K562 (cell line): ENCODE data around the gene IL20. TPM values are rescaled to one million over a fixed set of nuclear protein-coding genes. Genes with fewer than 3 reads are reported as not detected.
A peak's percentile ranks its signal among the peaks of the same experiment; 100 is the strongest.

Source experiments
- ETV5 ChIP-seq: sonication (generic); formaldehyde crosslinking; IDR thresholded peaks from 2 replicates; pipeline ENCODE4 v1.4.0; 2020; ENCODE audit warnings: low read depth, mild to moderate bottlenecking, missing genetic modification reagents
- HIVEP1 ChIP-seq: fragments of 250-450 bp; sonication (Bioruptor Pico); IDR thresholded peaks from 2 replicates; pipeline ENCODE4 v1.4.0; 2020; ENCODE audit warnings: mild to moderate bottlenecking
- HNRNPUL1 ChIP-seq: fragments of 200-400 bp; formaldehyde crosslinking; IDR thresholded peaks from 2 replicates; pipeline ENCODE4 v1.6.1; 2017; ENCODE audit warnings: low read length
- HOXB6 ChIP-seq: fragments of 250-450 bp; sonication (Bioruptor Pico); IDR thresholded peaks from 2 replicates; pipeline ENCODE4 v1.5.1; 2022; ENCODE audit warnings: mild to moderate bottlenecking, borderline replicate concordance
- JUND ChIP-seq, 2 experiments: IDR thresholded peaks; 2 replicates in 1 of 2; 3 replicates in 1 of 2; pipeline ENCODE4 v1.6.1; 2011; ENCODE audit warnings: borderline replicate concordance in 2 of 2, low read depth in 2 of 2, low read length in 2 of 2, improper control_type of control experiment in 1 of 2, missing biosample characterization in 1 of 2, missing genetic modification characterization in 1 of 2, missing genetic modification reagents in 1 of 2
- MEIS2 ChIP-seq: fragments of 450-650 bp; IDR thresholded peaks from 2 replicates; pipeline ENCODE4 v1.6.1; 2014; ENCODE audit warnings: mild to moderate bottlenecking; ENCODE audit not compliant: partially characterized antibody
- MIER1 ChIP-seq: fragments of 450-650 bp; IDR thresholded peaks from 2 replicates; pipeline ENCODE4 v1.6.1; 2016; ENCODE audit warnings: antibody characterized with exemption, mild to moderate bottlenecking, low read depth
- MYNN ChIP-seq, 2 experiments: sonication (generic); formaldehyde crosslinking in 1 of 2; IDR thresholded peaks; 2 replicates each; pipeline versions ENCODE4 v1.5.0 to v1.6.1; 2016 to 2020; ENCODE audit warnings: antibody characterized with exemption in 1 of 2, missing genetic modification reagents in 1 of 2
- PKNOX1 ChIP-seq: fragments of 450-650 bp; IDR thresholded peaks from 2 replicates; pipeline ENCODE4 v1.6.1; 2016
- POLR2A ChIP-seq: fragments of 450-650 bp; conservative IDR thresholded peaks from 2 replicates; pipeline ENCODE4 v1.6.1; 2016
- SRSF9 ChIP-seq: fragments of 200-400 bp; formaldehyde crosslinking; IDR thresholded peaks from 2 replicates; pipeline ENCODE4 v1.6.1; 2017; ENCODE audit warnings: low read depth, low read length, borderline replicate concordance
- THRA ChIP-seq: fragments of 450-650 bp; IDR thresholded peaks from 2 replicates; pipeline ENCODE4 v1.6.1; 2017; ENCODE audit warnings: mild to moderate bottlenecking, moderate library complexity
- ZBED1 ChIP-seq: IDR thresholded peaks from 2 replicates; pipeline ENCODE4 v1.6.1; 2014
- ZNF133 ChIP-seq: fragments of 250-450 bp; sonication (Bioruptor Pico); IDR thresholded peaks from 2 replicates; pipeline ENCODE4 v1.4.0; 2020; ENCODE audit warnings: mild to moderate bottlenecking
- ZNF384 ChIP-seq: IDR thresholded peaks from 2 replicates; pipeline ENCODE4 v1.6.1; 2012; ENCODE audit warnings: low read depth, low read length, improper control_type of control experiment
- ZNF407 ChIP-seq: fragments of 450-650 bp; IDR thresholded peaks from 2 replicates; pipeline ENCODE4 v1.6.1; 2016; ENCODE audit warnings: low read depth
- ZNF436 ChIP-seq: fragments of 250-450, 450-650 bp; sonication (Bioruptor Pico); formaldehyde crosslinking; IDR thresholded peaks from 2 replicates; pipeline ENCODE4 v1.7.0; 2020; ENCODE audit warnings: mild to moderate bottlenecking
- ZNF589 ChIP-seq: fragments of 200-800 bp; sonication (Bioruptor generic); IDR thresholded peaks from 2 replicates; pipeline ENCODE4 v1.6.1; 2016; ENCODE audit warnings: low read depth, missing genetic modification characterization, missing compliant biosample characterization
- ZNF695 ChIP-seq: fragments of 450-650 bp; formaldehyde crosslinking; IDR thresholded peaks from 2 replicates; pipeline ENCODE4 v1.4.0; 2020; ENCODE audit warnings: mild to moderate bottlenecking, moderate library complexity
- polyA plus RNA-seq, 8 experiments: library from polyadenylated mRNA; depleted of rRNA in 4 of 8; stranded (reverse) in 5 of 8; unstranded in 3 of 8; fragments of >200 nt; fragmentation: Nextera tagmentation in 2 of 8; fragmentation: Illumina TruSeq in 1 of 8; extraction: Ambion mirVana in 2 of 8; extraction: Trizol in 1 of 8; gene quantifications; 2 replicates each; pipeline versions ENCODE4 v1.2.1 to v1.2.3, GENCODE V29; 2011 to 2014; ENCODE audit warnings: inconsistent platforms in 1 of 8, missing spikeins in 1 of 8
- total RNA-seq, 7 experiments: library from RNA; depleted of rRNA in 6 of 7; stranded (reverse); fragments of >200 nt in 6 of 7; fragmentation: Illumina TruSeq in 2 of 7; extraction: Trizol in 2 of 7; gene quantifications; 2 replicates each; pipeline versions ENCODE4 v1.2.1 to v1.2.3, GENCODE V29; 2011 to 2021; ENCODE audit warnings: low replicate concordance in 1 of 7

IL20 gene
- total and polyA plus RNA-seq, 9 of the 15 experiments (the other 6 are each of a cell fraction or from before 2014, with no cell fraction given) = not detected

- TF ChIP-seq THRA (0 out of 2 replicates have a peak, but pooled peaks have one; percentile 11), HNRNPUL1 (no peak), MEIS2 (no peak), HIVEP1 (no peak), ZNF133 (no peak), ZNF589 (CRISPR knock-in tag) (no peak), MYNN (IDR thresholded peaks at IDR 0.05) (no peak), MYNN (CRISPR knock-in tag; IDR thresholded peaks at IDR 0.05) (no peak), PKNOX1 (no peak), HOXB6 (CRISPR knock-in tag) (no peak), ETV5 (CRISPR knock-in tag) (peak; percentile 12; the same call in 1 of the 2 replicates), ZBED1 (no peak), ZNF436 (no peak), ZNF384 (no peak), SRSF9 (no peak), MIER1 (no peak), ZNF407 (no peak), ZNF695 (CRISPR knock-in tag) (no peak), JUND (IDR thresholded peaks at IDR 0.05; ENCODE audit: borderline replicate concordance, low read depth, low read length) (peak; percentile 59), JUND (tag; IDR thresholded peaks at IDR 0.05; ENCODE audit: borderline replicate concordance, low read depth, low read length) (no peak), POLR2A (no peak)
Observed at GRCh38 chr1:206907304-206907991, 42.0 kb downstream of the IL20 start (continued).
